HepG2 (cell line): ENCODE measurements around the gene ZNF148. TPM values are rescaled to one million over a fixed set of nuclear protein-coding genes. Genes with fewer than 3 reads are reported as not detected.
A peak's percentile ranks its signal among the peaks of the same experiment; 100 is the strongest.

Experiments
- AKAP8 ChIP-seq: sonication (generic); formaldehyde crosslinking; IDR thresholded peaks from 2 replicates; pipeline ENCODE4 v1.5.1; 2020; ENCODE audit warnings: mild to moderate bottlenecking, missing genetic modification reagents
- FOXA1 ChIP-seq, 2 experiments: fragments of 450-650 bp in 1 of 2; sonication (generic) in 1 of 2; formaldehyde crosslinking in 1 of 2; IDR thresholded peaks; 2 replicates each; pipeline versions ENCODE4 v1.4.0 to v1.6.1; 2016 to 2020; ENCODE audit warnings: missing genetic modification reagents in 1 of 2
- FOXA3 ChIP-seq: IDR thresholded peaks from 2 replicates; pipeline ENCODE4 v1.6.1; 2016; ENCODE audit warnings: missing genetic modification reagents, missing compliant biosample characterization
- ISL2 ChIP-seq: sonication (generic); formaldehyde crosslinking; IDR thresholded peaks from 2 replicates; pipeline ENCODE4 v1.5.0; 2020; ENCODE audit warnings: missing genetic modification reagents
- KMT2B ChIP-seq: IDR thresholded peaks from 2 replicates; pipeline ENCODE4 v1.6.1; 2016; ENCODE audit warnings: missing genetic modification reagents, missing compliant biosample characterization
- MEF2D ChIP-seq: sonication (generic); formaldehyde crosslinking; IDR thresholded peaks from 2 replicates; pipeline ENCODE4 v1.5.1; 2020; ENCODE audit warnings: mild to moderate bottlenecking, missing genetic modification reagents
- MIER3 ChIP-seq: IDR thresholded peaks from 2 replicates; pipeline ENCODE4 v1.6.1; 2016; ENCODE audit warnings: missing compliant biosample characterization, borderline replicate concordance
- NCOA5 ChIP-seq: sonication (generic); formaldehyde crosslinking; IDR thresholded peaks from 2 replicates; pipeline ENCODE4 v1.4.0; 2020; ENCODE audit warnings: missing genetic modification reagents
- NRL ChIP-seq: sonication (generic); formaldehyde crosslinking; IDR thresholded peaks from 2 replicates; pipeline ENCODE4 v1.5.0; 2020; ENCODE audit warnings: missing genetic modification reagents, mild to moderate bottlenecking, moderate library complexity, borderline replicate concordance
- RBM22 ChIP-seq: fragments of 200-400 bp; formaldehyde crosslinking; optimal IDR thresholded peaks from 2 replicates; pipeline ENCODE3; 2017; ENCODE audit warnings: mild to moderate bottlenecking, low read length, moderate library complexity
- TEAD3 ChIP-seq: optimal IDR thresholded peaks from 2 replicates; pipeline ENCODE3; 2016; ENCODE audit warnings: borderline replicate concordance
- polyA plus RNA-seq, 8 experiments: library from polyadenylated mRNA; depleted of rRNA in 3 of 8; stranded (reverse) in 7 of 8; unstranded in 1 of 8; fragments of >200 nt; fragmentation: Illumina TruSeq in 4 of 8; extraction: Trizol in 4 of 8; gene quantifications; 2 replicates each; pipeline versions ENCODE4 v1.2.1 to v1.2.3, GENCODE V29; 2011 to 2016; ENCODE audit warnings: low read depth in 4 of 8, missing spikeins in 1 of 8, mixed read lengths in 1 of 8; ENCODE audit not compliant: insufficient read depth in 1 of 8
- total RNA-seq, 5 experiments: library from RNA; depleted of rRNA; stranded (reverse); fragments of >200 nt; fragmentation: Illumina TruSeq; extraction: Trizol; gene quantifications; 2 replicates each; pipeline ENCODE4 v1.2.3, GENCODE V29; 2016; ENCODE audit warnings: low read depth in 1 of 5
- TF ChIP-seq, protein P1 (sequence below): IDR thresholded peaks from 2 replicates; pipeline ENCODE4 v1.4.0; 2020; ENCODE audit warnings: mild to moderate bottlenecking, missing genetic modification reagents
- TF ChIP-seq, protein P2 (sequence below): sonication (generic); formaldehyde crosslinking; IDR thresholded peaks from 2 replicates; pipeline ENCODE4 v1.4.0; 2020; ENCODE audit warnings: missing genetic modification reagents, mild to moderate bottlenecking, borderline replicate concordance
- TF ChIP-seq, protein P3 (sequence below): sonication (generic); formaldehyde crosslinking; IDR thresholded peaks from 2 replicates; pipeline ENCODE4 v1.4.0; 2020; ENCODE audit warnings: missing genetic modification reagents
- TF ChIP-seq, protein P4 (sequence below): sonication (generic); formaldehyde crosslinking; IDR thresholded peaks from 2 replicates; pipeline ENCODE4 v1.8.0; 2022; ENCODE audit warnings: low read depth, missing genetic modification reagents
- TF ChIP-seq, protein P5 (sequence below): sonication (generic); formaldehyde crosslinking; conservative IDR thresholded peaks from 2 replicates; pipeline ENCODE4 v1.4.0; 2020; ENCODE audit warnings: mild to moderate bottlenecking, missing genetic modification reagents, moderate library complexity

Gene ZNF148
- total and polyA plus RNA-seq, 2 of the 13 experiments (the other 11 are each of a cell fraction or from before 2014, with no cell fraction given): 10.6 to 36.1 TPM

DNA sequence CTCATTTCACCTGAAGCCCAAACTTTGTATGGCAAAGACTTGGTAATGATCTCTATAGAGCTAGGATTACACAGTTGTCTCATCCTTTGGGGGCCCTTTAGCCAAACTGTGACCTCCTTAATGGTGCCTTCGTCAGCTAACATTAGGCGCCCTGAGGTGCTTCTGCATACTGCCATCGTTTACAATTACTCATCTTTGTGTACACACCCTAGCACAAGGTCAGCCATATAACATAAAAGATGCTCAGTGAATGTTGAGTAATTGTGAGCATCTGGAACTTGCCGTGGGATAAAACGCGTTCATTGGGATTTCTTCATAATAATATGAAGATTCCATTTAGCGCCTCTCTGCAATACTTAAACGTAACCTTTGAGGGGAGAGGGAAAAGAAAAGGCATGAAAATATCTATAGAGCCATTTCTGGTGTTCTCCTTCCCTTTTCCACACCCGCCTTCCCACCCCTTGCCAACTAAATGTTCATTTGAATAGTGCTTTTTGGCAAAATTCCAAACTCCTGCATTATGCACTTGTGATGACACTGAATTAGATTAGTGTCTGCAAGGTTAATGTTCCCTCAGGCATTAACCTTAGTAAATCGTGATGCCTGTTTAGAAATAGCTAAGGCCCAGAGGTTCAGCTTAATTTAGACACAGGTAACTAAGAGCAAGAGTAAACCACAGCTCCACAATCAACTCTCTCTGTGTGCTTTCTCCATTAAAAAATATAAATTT lies 990 bp upstream of the ZNF148 start (continued):
- TF ChIP-seq, protein P1, sequence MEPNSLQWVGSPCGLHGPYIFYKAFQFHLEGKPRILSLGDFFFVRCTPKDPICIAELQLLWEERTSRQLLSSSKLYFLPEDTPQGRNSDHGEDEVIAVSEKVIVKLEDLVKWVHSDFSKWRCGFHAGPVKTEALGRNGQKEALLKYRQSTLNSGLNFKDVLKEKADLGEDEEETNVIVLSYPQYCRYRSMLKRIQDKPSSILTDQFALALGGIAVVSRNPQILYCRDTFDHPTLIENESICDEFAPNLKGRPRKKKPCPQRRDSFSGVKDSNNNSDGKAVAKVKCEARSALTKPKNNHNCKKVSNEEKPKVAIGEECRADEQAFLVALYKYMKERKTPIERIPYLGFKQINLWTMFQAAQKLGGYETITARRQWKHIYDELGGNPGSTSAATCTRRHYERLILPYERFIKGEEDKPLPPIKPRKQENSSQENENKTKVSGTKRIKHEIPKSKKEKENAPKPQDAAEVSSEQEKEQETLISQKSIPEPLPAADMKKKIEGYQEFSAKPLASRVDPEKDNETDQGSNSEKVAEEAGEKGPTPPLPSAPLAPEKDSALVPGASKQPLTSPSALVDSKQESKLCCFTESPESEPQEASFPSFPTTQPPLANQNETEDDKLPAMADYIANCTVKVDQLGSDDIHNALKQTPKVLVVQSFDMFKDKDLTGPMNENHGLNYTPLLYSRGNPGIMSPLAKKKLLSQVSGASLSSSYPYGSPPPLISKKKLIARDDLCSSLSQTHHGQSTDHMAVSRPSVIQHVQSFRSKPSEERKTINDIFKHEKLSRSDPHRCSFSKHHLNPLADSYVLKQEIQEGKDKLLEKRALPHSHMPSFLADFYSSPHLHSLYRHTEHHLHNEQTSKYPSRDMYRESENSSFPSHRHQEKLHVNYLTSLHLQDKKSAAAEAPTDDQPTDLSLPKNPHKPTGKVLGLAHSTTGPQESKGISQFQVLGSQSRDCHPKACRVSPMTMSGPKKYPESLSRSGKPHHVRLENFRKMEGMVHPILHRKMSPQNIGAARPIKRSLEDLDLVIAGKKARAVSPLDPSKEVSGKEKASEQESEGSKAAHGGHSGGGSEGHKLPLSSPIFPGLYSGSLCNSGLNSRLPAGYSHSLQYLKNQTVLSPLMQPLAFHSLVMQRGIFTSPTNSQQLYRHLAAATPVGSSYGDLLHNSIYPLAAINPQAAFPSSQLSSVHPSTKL: peak; percentile 85
- TF ChIP-seq AKAP8 (CRISPR knock-in tag) (no peak), NCOA5 (CRISPR knock-in tag) (no peak), MEF2D (CRISPR knock-in tag) (no peak), ISL2 (peak; percentile 36; the same call in 1 of the 2 replicates), RBM22 (peak; percentile 35), KMT2B (CRISPR knock-in tag) (no peak), FOXA3 (peak; percentile 95), NRL (CRISPR knock-in tag) (no peak), MIER3 (CRISPR knock-in tag) (peak; percentile 45; the same call in 1 of the 2 replicates), FOXA1 (IDR thresholded peaks at IDR 0.05) (no peak), FOXA1 (CRISPR knock-in tag; IDR thresholded peaks at IDR 0.05) (peak; percentile 90), TEAD3 (CRISPR knock-in tag) (peak; percentile 36)
- TF ChIP-seq, protein P2, sequence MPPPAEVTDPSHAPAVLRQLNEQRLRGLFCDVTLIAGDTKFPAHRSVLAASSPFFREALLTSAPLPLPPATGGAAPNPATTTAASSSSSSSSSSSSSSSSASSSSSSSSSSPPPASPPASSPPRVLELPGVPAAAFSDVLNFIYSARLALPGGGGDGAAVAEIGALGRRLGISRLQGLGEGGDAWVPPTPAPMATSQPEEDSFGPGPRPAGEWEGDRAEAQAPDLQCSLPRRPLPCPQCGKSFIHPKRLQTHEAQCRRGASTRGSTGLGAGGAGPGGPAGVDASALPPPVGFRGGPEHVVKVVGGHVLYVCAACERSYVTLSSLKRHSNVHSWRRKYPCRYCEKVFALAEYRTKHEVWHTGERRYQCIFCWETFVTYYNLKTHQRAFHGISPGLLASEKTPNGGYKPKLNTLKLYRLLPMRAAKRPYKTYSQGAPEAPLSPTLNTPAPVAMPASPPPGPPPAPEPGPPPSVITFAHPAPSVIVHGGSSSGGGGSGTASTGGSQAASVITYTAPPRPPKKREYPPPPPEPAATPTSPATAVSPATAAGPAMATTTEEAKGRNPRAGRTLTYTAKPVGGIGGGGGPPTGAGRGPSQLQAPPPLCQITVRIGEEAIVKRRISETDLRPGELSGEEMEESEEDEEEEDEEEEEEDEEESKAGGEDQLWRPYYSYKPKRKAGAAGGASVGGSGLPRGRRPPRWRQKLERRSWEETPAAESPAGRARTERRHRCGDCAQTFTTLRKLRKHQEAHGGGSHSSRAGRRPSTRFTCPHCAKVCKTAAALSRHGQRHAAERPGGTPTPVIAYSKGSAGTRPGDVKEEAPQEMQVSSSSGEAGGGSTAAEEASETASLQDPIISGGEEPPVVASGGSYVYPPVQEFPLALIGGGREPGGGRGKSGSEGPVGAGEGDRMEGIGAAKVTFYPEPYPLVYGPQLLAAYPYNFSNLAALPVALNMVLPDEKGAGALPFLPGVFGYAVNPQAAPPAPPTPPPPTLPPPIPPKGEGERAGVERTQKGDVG: no peak
- TF ChIP-seq, protein P3, sequence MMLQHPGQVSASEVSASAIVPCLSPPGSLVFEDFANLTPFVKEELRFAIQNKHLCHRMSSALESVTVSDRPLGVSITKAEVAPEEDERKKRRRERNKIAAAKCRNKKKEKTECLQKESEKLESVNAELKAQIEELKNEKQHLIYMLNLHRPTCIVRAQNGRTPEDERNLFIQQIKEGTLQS: 0 out of 2 replicates have a peak, but pooled peaks have one; percentile 62
- TF ChIP-seq, protein P4, sequence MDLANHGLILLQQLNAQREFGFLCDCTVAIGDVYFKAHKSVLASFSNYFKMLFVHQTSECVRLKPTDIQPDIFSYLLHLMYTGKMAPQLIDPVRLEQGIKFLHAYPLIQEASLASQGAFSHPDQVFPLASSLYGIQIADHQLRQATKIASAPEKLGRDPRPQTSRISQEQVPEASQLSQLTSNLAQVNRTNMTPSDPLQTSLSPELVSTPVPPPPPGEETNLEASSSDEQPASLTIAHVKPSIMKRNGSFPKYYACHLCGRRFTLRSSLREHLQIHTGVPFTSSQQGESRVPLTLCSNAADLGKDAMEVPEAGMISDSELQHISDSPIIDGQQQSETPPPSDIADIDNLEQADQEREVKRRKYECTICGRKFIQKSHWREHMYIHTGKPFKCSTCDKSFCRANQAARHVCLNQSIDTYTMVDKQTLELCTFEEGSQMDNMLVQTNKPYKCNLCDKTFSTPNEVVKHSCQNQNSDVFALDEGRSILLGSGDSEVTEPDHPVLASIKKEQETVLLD (CRISPR knock-in tag): no peak
- TF ChIP-seq, protein P5, sequence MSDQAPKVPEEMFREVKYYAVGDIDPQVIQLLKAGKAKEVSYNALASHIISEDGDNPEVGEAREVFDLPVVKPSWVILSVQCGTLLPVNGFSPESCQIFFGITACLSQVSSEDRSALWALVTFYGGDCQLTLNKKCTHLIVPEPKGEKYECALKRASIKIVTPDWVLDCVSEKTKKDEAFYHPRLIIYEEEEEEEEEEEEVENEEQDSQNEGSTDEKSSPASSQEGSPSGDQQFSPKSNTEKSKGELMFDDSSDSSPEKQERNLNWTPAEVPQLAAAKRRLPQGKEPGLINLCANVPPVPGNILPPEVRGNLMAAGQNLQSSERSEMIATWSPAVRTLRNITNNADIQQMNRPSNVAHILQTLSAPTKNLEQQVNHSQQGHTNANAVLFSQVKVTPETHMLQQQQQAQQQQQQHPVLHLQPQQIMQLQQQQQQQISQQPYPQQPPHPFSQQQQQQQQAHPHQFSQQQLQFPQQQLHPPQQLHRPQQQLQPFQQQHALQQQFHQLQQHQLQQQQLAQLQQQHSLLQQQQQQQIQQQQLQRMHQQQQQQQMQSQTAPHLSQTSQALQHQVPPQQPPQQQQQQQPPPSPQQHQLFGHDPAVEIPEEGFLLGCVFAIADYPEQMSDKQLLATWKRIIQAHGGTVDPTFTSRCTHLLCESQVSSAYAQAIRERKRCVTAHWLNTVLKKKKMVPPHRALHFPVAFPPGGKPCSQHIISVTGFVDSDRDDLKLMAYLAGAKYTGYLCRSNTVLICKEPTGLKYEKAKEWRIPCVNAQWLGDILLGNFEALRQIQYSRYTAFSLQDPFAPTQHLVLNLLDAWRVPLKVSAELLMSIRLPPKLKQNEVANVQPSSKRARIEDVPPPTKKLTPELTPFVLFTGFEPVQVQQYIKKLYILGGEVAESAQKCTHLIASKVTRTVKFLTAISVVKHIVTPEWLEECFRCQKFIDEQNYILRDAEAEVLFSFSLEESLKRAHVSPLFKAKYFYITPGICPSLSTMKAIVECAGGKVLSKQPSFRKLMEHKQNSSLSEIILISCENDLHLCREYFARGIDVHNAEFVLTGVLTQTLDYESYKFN (CRISPR knock-in tag): peak; percentile 29; the same call in 1 of the 2 replicates
